ENCODE data around the gene USP3.
"Not testable (repeated sequence)": the region's sequence is repeated elsewhere in the genome, so short reads cannot be mapped to it uniquely, and the experiment has no call there.

USP3 gene

GRCh38 chr15:63480441-63480821 lies 24.0 kb upstream of the USP3 start:
- no peak for DNase-seq

- peak; percentile 78 for DNase-seq
These were observed 23.1 kb upstream of the USP3 start for GRCh38 chr15:63481105-63481810.

- DNase-seq, result no peak
These were observed 21.5 kb upstream of the USP3 start for GRCh38 chr15:63482874-63483323.

DNA sequence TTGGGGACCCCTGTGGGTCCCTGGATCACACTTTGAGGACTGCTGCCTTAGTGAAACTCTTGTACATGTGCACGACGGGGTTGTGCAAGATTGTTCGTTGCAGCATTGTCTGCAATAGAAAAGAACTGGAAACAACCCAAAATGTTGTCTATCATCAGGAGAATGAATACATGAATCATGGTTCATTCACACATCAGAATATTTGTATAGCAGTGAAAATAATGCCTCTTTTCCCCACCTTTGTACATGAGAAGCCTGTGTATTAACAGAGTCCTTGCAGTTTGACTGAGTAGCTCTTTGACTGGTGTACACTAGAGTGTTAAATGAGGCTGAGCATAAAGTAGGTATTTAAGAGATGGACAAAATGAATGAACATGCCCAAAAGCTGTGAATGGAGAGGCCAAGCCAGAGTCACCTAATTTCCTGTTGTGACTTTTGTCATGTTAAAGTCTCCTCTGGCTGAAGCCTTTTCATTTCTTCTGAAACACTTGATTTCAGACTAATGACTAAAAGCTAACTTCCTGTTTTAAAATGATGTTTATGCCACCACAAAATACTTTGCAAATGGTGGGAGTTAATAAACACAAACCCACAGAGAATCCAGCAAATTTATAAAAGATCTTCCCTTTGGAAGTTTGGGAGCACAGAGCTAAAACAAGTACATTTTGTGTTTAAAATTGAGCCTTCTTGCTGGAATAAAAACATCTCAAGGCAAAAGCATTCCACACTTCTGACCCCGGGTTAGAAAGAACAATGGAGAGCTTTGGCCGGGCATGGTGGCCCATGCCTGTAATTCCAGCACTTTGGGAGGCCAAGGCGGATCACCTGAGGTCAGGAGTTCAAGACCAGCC lies 20.6 kb upstream of the USP3 start:
- DNase-seq, result peak; percentile 87

- peak; percentile 50 for DNase-seq
These were observed 19.8 kb upstream of the USP3 start for GRCh38 chr15:63484433-63485186.

GRCh38 chr15:63487076-63487757 lies 17.2 kb upstream of the USP3 start:
- peak; percentile 88 for DNase-seq

GRCh38 chr15:63487758-63488397 lies 16.5 kb upstream of the USP3 start:
- DNase-seq, result not testable (repeated sequence)

GRCh38 chr15:63488398-63488960 lies 15.9 kb upstream of the USP3 start:
- DNase-seq, result no peak

- DNase-seq, result no peak
These were observed 15.0 kb upstream of the USP3 start for GRCh38 chr15:63489352-63489751.

- DNase-seq, result no peak
These were observed 13.9 kb upstream of the USP3 start for GRCh38 chr15:63490345-63491034.

- DNase-seq, result no peak
These were observed 13.1 kb upstream of the USP3 start for GRCh38 chr15:63491116-63491827.

DNA sequence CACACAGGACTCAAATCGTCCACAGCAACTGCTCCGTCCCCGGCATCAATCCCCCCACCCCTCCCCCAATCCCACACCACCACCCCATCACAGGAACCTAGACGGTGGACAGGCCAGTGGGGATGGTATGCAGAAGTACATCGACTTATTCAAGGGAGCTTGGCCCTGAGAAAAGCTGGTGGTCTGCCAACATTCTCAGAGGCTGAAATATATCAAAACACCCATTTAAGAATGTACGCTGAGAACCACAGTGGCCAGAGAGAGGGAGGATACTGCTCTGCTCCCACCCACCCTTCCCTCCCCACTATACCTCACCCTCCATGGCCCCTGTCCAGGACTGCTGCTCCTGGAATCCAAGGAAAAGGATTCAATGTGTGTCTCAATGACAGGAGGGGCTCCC lies 12.4 kb upstream of the USP3 start:
- DNase-seq, result no peak

DNA sequence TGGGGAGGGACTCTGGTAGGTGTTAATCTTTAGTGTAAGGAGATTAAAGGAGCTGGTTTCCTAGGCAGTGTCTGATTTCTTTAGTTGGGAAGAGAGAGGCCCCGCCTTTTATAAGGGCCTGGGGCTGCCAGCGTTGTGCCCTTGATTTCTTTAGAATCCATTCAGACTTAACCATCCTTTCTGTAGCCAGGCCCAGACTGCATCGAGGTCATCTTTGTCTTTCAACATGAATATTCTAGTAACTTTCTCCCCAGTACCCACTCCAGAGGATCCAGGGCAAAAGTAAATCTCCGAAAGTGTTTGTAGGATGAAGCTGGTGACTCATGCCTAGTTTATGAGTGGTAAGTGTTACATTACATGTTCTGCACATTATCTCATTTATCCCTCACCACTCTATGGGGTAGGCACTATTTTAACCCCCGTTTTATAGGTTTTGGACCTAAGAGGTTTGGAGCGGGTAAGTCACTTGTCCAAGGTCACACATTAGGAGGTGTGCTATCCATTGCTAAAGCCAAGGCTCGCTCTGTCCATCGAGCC lies 11.8 kb upstream of the USP3 start:
- no peak for DNase-seq

GRCh38 chr15:63493436-63493835 lies 11.0 kb upstream of the USP3 start:
- no peak for DNase-seq

GRCh38 chr15:63494408-63494807 lies 10.0 kb upstream of the USP3 start:
- DNase-seq, result peak; percentile 78

DNA sequence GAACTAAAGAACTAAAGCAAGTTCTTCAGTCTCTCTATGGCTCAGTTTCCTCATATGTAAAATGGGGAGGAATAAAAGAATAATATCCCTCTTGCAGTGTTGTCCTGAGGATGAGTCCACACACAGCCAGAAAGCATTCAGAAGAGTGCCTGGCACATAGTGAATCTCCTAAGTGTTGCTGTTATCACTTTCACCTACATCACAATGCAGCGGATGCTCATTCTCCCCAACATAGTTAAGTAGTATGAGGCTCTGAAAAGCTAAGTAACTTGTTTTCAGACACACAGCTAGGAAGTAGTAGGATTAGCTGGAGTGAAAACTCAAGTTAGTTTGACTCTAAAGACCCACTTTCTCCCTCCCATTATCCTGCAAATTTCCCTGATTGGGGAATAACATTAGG lies 9.1 kb upstream of the USP3 start:
- DNase-seq, result no peak

DNA sequence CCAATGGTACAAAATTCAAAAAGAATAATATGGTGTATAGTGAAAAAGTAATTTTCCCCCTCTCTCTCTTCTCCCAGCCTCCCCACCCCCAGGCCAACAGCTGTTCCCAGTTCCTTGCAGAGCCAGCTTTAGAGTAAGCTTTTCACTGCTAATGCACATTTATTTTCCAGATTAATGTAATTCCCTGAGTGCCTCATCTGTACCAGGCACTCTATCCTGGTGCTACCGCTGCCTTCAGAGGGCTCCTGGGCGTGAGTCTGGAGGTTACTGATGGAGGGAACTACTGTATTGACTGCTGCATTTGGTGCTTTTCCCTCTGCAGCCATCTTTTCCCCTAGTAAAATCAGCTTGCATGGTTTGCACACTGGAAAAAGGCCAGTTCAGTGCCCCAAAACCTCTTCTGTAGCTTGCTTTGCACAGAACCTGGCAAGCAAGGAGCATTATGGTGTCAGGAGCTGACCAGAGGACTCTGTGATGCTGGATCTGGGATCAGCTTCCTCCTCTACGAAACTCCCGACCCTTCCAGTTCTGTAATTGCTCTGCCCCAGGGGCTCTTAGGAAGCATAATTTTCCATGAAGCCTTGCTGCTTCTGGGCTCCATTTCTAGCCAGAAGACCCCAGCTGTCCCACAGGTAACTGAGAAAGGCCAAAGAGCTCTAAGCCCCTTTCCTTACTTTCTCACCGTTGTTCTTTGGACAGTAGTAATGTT lies 8.5 kb upstream of the USP3 start:
- DNase-seq, result no peak

DNA sequence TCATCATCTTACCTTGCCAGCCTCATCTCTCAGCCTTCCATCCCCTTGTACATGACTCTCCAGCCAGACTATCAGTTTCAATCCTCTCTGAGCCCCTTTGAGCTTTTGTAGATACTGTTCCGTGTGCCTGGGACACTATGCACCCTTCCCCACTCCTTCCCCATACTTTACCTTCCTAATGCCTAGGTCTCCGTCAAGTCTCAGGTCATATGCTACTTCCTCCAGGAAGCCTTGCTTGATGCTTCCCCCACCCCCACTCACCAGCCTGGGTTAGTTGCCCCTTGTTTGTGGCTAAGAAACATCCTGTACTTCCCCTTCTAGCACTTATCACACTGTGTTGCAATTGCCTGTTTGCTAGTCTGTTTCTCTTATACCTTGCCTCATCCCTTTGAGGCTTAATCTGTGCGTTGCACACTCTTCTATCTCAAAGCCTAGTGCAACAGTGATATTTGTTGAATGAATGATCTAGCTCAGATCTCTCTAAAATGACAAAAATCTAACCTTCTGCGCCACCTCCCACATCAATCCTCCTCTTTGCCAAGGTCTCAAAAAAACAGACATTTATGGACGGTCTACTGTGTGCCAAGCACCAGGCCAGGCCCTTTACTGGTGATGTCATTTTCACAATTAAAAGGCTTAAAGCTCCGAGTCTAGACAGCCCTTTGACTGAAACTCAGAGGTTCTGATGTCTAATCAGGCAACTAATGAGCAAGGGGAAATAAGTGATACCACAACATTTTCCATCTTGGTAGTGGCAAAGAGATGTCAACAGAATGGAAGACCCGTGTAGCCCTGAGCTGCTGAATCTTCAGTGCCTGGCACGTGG lies 6.5 kb upstream of the USP3 start:
- peak; percentile 91 for DNase-seq

DNA sequence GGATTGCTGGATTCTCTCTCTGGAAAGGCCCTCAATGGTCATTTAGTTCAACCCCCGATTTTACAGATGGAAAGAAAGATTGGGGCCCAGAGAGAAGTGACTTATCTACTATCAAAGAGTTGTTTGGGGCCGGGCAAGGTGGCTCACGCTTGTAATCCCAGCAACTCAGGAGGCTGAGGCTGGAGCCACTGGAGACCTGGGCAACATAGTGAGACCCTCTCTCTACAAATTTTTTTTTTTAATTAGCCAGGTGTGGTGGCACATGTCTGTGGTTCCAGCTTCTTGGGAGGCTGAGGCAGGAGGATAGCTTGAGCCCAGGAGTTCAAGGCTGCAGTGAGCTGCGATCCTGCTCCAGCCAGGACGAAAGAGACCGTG lies 5.2 kb upstream of the USP3 start:
- DNase-seq, result no peak
